Fibroblast of skin of right biceps (primary cell): Measurements from ENCODE around the gene TMEM17.
"Not testable (repeated sequence)": the region's sequence is repeated elsewhere in the genome, so short reads cannot be mapped to it uniquely, and the experiment has no call there.

Experiments
- DNase-seq: peaks from one replicate; pipeline ENCODE4 v3.0.0-alpha.2; 2013

The TMEM17 gene

GRCh38 chr2:62505750-62506420 lies at the start of gene TMEM17:
Gene TMEM17 (minus strand): TSS chr2:62506195. CDS start chr2:62506129, 66 bp downstream.
- DNase-seq, result peak; percentile 90

GRCh38 chr2:62554440-62554839 lies 48.4 kb upstream of the TMEM17 start:
- DNase-seq, result no peak

GRCh38 chr2:62550461-62550860 lies 44.5 kb upstream of the TMEM17 start:
- DNase-seq, result peak; percentile 56

GRCh38 chr2:62547854-62548253 lies 41.9 kb upstream of the TMEM17 start:
- DNase-seq, result peak; percentile 8

- no peak for DNase-seq
These were observed 39.3 kb upstream of the TMEM17 start for GRCh38 chr2:62545261-62545660.

- DNase-seq, result no peak
These were observed 34.6 kb upstream of the TMEM17 start for GRCh38 chr2:62540408-62541168.

- DNase-seq, result peak; percentile 4
These were observed 33.8 kb upstream of the TMEM17 start for GRCh38 chr2:62539606-62540407.

- DNase-seq, result no peak
These were observed 32.8 kb upstream of the TMEM17 start for GRCh38 chr2:62538756-62539155.

- DNase-seq, result no peak
These were observed 31.8 kb upstream of the TMEM17 start for GRCh38 chr2:62537814-62538213.

GRCh38 chr2:62536873-62537547 lies 31.0 kb upstream of the TMEM17 start:
- no peak for DNase-seq

GRCh38 chr2:62535521-62535920 lies 29.5 kb upstream of the TMEM17 start:
- DNase-seq, result not testable (repeated sequence)

GRCh38 chr2:62531594-62531993 lies 25.6 kb upstream of the TMEM17 start:
- no peak for DNase-seq

- no peak for DNase-seq
These were observed 23.8 kb upstream of the TMEM17 start for GRCh38 chr2:62529758-62530157.

GRCh38 chr2:62527478-62528210 lies 21.6 kb upstream of the TMEM17 start:
- no peak for DNase-seq

GRCh38 chr2:62526531-62527381 lies 20.8 kb upstream of the TMEM17 start:
- DNase-seq, result no peak

GRCh38 chr2:62525549-62526269 lies 19.7 kb upstream of the TMEM17 start:
- DNase-seq, result no peak

- no peak for DNase-seq
These were observed 18.4 kb upstream of the TMEM17 start for GRCh38 chr2:62524293-62524941.

GRCh38 chr2:62521061-62521460 lies 15.1 kb upstream of the TMEM17 start:
- not testable (repeated sequence) for DNase-seq

GRCh38 chr2:62512384-62512783 lies 6.4 kb upstream of the TMEM17 start:
- no peak for DNase-seq

- DNase-seq, result no peak
These were observed 5.6 kb upstream of the TMEM17 start for GRCh38 chr2:62511636-62512035.
